GM18861 (cell line): ENCODE measurements around the gene BACH2.
"Not testable (repeated sequence)": the region's sequence is repeated elsewhere in the genome, so short reads cannot be mapped to it uniquely, and the experiment has no call there.

ENCODE experiments used
- ATAC-seq: cut with Tn5 transposase; IDR thresholded peaks from one replicate; pipeline ENCODE4 v1.9.1; 2021; ENCODE audit not compliant: unreplicated experiment

The BACH2 gene

GRCh38 chr6:89925826-89926225, 370.8 kb downstream of the BACH2 start:
- ATAC-seq, result no peak

DNA sequence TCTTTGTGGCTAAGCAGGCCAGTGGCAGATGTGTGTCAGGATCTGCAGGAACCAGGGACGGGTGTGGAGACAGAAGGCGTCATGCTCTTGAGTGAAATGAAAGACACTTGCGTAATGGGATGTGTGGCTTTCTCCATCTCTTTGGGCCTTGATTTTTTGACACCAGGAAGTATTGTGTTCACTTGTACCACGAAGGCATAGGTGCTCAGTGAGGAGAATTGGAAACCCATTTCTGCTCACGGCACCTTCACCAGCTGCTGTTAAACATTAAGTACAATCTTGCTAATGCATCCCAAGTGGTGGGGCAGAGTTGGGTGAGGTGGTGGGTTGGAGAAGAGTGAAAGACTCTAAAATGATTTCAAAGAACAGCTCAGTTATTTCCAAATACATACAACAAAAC, 372.4 kb downstream of the BACH2 start:
- no peak for ATAC-seq

DNA sequence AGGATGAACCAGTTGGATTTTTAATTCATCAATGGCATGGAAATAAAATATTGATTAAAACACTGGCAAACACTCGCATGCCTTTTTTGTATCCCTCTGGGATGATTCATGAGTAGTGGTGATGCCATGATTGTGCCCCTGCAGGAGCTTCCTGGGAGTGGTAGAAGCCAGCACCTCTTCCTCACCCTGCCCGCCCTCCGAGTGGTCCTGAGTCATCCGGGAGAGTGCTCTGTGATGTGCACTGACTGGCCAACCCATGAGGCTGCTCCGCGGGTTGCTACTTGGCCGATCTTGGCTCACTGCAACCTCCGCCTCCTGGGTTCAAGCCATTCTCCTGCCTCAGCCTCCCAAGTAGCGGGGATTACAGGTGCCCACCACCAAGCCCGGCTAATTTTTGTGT, 375.0 kb downstream of the BACH2 start:
- ATAC-seq, result no peak

- ATAC-seq, result no peak
These were observed 375.4 kb downstream of the BACH2 start for GRCh38 chr6:89921197-89921596.

GRCh38 chr6:89917801-89918366, 378.8 kb downstream of the BACH2 start:
- no peak for ATAC-seq

GRCh38 chr6:89917216-89917615, 379.4 kb downstream of the BACH2 start:
- ATAC-seq, result no peak

DNA sequence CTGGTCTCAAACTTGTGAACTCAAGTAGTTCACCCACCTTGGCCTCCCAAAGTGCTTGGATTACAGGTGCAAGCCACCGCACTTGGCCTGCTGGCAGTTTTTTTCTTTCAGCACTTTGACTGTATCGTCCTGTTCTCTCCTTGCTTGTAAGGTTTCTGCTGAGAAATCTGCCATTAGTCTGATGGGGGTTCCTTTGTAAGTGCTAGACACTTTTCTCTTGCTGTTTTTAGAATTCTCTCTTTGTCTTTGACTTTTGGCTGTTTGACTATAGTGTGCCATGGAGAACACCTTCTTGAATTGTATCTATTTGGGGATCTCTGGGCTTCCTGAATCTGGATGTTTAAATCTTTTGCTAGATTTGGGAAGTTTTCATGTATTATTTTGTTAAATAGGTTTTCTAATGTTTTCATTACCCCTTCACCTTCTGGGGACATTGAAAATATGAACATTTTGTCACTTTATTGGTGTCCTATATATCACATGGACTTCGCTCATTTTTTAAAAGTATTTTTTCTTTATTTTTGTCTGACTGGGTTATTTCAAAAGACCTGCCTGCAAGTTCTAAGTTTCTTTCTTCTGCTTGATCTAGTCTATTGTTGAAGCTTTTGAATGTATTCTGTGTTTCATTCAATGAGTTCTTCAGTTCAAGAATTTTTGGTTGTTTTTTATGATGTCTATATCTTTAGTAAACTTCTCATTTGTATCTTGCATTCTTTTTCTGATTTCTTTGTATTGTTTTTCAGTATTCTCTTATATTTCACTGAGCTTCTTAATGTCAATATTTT, 380.3 kb downstream of the BACH2 start:
- ATAC-seq, result no peak

DNA sequence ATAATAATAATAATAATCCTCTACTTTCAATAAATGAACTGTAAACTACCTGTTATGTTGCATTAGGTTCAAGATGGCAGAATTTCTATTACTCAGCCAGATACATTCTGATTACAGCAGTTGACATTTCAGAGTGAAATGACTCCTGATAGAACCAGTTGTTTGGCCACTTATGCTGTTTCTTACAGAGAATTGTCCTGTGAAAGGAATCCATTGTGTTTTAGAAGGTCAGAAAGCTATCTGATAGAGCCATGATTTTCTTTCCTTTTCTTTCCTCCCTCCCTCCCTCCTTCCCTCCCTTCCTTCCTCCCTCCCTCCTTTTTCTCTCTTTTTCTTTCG, 385.8 kb downstream of the BACH2 start:
- no peak for ATAC-seq

- not testable (repeated sequence) for ATAC-seq
These were observed 386.4 kb downstream of the BACH2 start for GRCh38 chr6:89910001-89910901.

DNA sequence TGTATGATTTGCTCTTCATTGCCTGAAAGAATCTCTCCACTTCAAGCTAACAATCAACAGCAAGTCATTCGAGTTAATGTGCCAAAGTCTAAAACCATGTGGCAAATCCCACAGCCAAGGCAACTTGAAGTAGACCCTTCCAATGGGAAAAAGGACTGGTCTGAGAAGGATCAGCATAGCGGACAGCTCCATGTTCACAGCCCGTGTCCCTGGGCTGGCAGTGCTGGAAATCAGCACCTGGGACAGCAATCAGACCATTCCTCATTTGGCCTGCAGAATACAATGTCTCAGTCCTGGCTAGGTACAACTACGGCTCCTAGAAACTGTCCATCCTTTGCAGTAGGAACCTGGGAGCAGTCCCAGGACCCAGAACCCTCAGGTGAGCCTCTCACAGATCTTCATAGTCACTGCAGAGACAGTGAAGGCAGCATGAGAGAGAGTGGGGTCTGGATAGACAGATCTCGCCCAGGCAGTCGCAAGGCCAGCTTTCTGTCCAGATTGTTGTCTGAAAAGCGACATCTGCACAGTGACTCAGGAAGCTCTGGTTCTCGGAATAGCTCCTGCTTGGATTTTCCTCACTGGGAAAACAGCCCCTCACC, 401.3 kb downstream of the BACH2 start:
- no peak for ATAC-seq

- no peak for ATAC-seq
These were observed 402.5 kb downstream of the BACH2 start, which contains the start of gene GJA10 for GRCh38 chr6:89894169-89894568. Gene GJA10 (plus strand): TSS chr6:89894469. CDS start chr6:89894469, 0 bp downstream.

DNA sequence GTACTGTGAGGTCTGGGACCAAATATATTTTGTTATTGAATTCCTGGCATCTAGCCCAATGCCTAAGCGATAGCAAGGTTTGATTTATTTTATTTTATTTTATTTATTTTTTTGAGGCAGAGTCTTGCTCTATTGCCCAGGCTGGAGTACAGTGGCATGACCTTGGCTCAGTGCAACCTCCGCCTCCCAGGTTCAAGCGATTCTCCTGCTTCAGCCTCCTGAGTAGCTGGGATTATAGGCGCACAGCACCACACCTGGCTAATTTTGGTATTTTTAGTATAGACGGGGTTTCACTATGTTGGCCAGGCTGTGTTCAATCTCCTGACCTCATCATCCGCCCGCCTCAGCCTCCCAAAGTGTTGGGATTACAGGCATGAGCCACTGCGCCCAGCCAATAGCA, 404.1 kb downstream of the BACH2 start:
- ATAC-seq, result not testable (repeated sequence)

GRCh38 chr6:89890845-89891528, 405.7 kb downstream of the BACH2 start:
- not testable (repeated sequence) for ATAC-seq

GRCh38 chr6:89888871-89889270, 407.8 kb downstream of the BACH2 start:
- no peak for ATAC-seq

GRCh38 chr6:89888138-89888514, 408.5 kb downstream of the BACH2 start:
- ATAC-seq, result no peak

DNA sequence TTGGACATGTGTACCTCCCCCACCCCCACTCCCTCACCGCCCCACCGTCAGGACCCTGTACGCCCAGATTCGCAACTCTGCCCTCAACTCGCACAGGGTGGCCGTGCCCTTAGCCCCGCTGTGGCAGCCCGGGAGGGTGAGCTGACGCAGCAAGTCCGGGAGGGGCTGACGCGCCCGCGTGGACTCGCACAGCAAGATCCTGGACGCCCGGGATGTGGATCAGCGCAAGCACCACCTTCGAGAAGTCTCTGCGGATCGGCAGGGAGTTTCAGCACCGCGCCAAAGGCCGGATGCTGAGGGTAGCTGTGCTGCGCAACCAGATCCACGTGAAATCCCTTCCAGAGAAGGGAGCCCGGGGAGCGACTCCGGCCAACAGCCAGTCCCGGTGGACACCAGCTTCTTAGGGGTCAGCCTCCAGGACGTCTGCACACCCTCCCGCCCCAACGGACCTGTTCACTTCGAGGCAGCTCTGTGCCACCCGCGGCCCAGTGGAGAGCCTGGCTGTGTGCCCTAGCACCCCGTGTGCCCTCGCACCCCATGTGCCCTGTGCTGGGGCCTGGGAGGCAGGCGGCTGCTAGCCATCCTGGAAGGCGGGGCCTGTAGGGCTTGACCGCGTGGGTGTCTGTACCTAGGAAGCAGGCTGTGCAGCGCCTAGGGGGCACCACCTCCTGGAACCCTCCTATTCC, 409.0 kb downstream of the BACH2 start:
- no peak for ATAC-seq

DNA sequence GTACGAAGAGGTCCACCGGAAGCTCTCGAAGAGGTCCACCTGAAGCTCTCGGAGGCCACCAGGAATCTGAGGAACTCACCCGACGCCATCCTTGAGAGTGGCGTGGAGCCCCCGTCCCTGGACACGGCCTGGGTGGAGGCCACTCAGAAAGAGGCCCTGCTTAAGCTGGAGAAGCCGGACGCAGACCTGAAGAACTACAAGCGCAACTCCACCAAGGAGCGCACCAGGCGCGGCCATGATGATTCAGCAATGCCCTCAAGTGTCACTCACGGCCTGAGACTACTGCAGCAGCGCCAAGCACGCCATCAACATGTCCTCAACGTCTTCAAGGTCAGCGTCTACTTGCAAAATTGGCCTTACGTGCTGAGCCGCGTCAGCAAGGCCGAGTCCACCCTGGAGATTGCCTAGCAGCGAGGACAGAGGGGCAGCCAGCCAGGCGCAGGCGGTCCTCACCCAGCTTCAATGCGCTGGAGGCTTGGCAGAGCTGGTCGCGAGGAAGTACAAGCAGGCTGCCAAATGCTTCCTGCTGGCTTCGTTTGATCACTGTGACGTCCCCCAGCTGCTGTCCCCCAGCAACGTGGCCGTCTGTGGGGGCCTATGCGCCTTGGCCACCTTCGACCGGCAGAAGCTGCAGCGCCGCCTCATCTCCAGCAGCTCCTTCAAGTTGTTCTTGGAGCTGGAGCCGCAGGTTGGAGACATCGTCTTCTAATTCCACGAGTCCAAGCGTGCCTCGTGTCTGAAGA, 410.1 kb downstream of the BACH2 start:
- no peak for ATAC-seq
